Measurements from ENCODE around the gene EPHB3. TPM values are rescaled to one million over a fixed set of nuclear protein-coding genes. Genes with fewer than 3 reads are reported as not detected.

Gene EPHB3
- total and polyA plus RNA-seq, 8 donors, result 8.1 to 32.9 (median 26.8) TPM

- Histone ChIP-seq H3K4me1 (peaks cover 33 to 66% of the 10 kb centered on the region in 2 donors), H3K36me3 (no peaks in the 10 kb centered on the region), H3K4me3 (peak overlapping the region in 1 of 2 donors; percentile 57), H3K27ac (peak overlapping the region in 1 of 2 donors; percentile 42), H3K9me3 (no peaks in the 10 kb centered on the region), H3K27me3 (peaks cover 0 to 58% of the 10 kb centered on the region in 2 donors)
- ATAC-seq (no peak), DNase-seq (peak in 1 of 4 donors; percentile 64)
- TF ChIP-seq, protein P1, sequence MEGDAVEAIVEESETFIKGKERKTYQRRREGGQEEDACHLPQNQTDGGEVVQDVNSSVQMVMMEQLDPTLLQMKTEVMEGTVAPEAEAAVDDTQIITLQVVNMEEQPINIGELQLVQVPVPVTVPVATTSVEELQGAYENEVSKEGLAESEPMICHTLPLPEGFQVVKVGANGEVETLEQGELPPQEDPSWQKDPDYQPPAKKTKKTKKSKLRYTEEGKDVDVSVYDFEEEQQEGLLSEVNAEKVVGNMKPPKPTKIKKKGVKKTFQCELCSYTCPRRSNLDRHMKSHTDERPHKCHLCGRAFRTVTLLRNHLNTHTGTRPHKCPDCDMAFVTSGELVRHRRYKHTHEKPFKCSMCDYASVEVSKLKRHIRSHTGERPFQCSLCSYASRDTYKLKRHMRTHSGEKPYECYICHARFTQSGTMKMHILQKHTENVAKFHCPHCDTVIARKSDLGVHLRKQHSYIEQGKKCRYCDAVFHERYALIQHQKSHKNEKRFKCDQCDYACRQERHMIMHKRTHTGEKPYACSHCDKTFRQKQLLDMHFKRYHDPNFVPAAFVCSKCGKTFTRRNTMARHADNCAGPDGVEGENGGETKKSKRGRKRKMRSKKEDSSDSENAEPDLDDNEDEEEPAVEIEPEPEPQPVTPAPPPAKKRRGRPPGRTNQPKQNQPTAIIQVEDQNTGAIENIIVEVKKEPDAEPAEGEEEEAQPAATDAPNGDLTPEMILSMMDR (IDR thresholded peaks at IDR 0.05), result no peak
- intact Hi-C loops (cut with DNase I), result no loop called here
Measured at GRCh38 chr3:184563941-184564684, 2.5 kb downstream of the EPHB3 start.

GRCh38 chr3:184564685-184565385 lies 3.2 kb downstream of the EPHB3 start:
- intact Hi-C loops (cut with DNase I), result no loop called here
- TF ChIP-seq, protein P1 (IDR thresholded peaks at IDR 0.05), result no peak
- Histone ChIP-seq H3K9me3 (no peaks in the 10 kb centered on the region), H3K4me3 (no peak overlapping the region), H3K36me3 (no peaks in the 10 kb centered on the region), H3K27me3 (peaks cover 0 to 58% of the 10 kb centered on the region in 2 donors), H3K27ac (peak overlapping the region; percentile 31 to 90), H3K4me1 (peaks cover 39 to 69% of the 10 kb centered on the region in 2 donors)
- DNase-seq, result peak in 1 of 4 donors; percentile 12
- ATAC-seq, result no peak

DNA sequence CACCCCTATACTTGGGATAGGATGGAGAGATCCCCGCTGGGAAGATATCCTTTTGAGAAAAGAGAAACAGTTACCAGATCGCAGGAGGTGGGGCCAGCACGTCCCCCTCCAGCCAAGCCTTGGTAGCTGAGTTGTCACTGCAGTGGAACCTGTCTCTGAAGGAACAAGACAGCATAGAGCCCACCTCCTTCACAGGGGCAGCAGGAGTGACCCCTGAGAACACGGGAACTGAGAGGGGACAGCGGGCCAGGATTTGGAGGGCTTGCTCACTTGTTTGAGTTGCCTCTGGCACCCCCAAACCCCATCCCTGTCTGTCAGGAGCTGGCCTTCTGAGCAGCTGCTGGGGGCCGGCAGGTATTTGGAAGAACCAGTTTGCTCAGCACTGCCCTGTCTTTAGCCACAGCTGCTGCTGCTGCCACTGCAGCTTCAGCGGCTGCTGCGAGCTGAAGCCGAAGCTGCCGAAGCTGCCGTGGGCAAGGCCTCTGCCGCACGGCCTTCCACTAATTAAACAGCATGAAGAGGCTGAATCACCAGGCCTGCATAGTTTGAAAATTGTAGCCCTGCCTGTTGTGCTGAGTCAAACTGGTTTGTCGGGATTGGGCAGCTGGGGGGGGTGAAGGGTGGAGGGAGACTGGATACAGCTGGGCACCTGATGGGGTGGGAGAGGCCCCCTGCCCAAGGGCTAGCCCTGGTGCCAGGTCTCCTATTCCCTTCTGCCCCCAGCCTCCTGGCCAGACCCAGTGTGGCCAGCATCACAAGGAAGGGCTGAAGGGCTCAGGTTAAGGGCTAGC lies 4.0 kb downstream of the EPHB3 start:
- Histone ChIP-seq H3K27ac (peak overlapping the region; percentile 69 to 90), H3K27me3 (peaks cover 0 to 59% of the 10 kb centered on the region in 2 donors), H3K9me3 (no peaks in the 10 kb centered on the region), H3K4me1 (peaks cover 39 to 67% of the 10 kb centered on the region in 2 donors), H3K36me3 (no peaks in the 10 kb centered on the region), H3K4me3 (no peak overlapping the region)
- ATAC-seq (peak; percentile 39), DNase-seq (peak in 3 of 4 donors; percentile 83 to 86 (median 85))
- TF ChIP-seq, protein P1 (IDR thresholded peaks at IDR 0.05), result no peak
- intact Hi-C loops (cut with DNase I), result no loop called here

DNA sequence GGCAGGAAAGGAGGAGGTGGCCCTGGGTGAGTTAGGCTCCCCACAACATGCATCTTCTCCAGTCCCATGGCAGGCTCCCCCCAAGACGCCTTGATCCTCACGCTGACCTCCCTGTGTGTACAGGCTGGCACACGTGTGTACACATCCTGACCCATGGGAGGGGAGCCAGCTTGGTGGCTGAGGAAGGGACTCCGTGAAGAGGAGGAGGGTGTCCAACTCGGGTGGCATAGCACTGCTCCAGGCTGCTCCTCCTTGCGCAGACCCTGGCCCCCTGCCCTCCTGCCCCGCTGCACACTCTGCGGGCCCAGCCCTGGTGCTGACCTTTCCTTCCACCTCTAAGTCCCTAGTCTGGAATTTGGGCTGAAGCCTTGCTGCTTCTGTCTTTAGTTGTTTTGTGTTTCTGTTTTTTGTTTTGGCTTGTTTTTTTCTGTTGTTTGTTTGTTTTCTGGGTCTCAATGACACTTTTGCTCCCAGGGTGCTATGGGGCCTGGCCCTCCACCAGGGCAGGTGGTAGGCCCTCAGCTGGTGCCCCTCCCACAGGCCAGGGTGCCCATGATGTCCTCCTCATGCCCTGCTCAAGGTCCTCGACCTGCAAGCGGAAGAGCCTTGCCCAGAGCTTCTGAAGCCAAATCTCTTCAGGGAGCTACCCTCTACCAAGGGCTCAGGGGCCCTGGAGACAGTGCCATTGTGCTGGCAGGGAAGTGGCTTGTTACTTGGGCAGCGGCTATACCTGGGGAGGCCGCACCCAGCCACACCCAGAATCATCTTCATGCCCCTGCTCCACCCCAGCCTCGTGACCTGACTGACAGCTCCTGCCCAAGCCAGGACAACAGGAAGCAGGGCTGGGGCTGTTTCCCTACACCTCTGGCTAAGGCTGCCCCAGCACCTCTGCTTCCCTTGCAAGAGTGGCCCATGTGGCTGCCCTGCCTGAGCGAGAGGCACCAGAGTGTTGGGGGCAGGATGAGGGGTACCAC lies 5.1 kb downstream of the EPHB3 start:
- Histone ChIP-seq H3K27me3 (peaks cover 0 to 51% of the 10 kb centered on the region in 2 donors), H3K27ac (peak overlapping the region; percentile 69 to 90), H3K36me3 (no peaks in the 10 kb centered on the region), H3K4me3 (no peak overlapping the region), H3K9me3 (no peaks in the 10 kb centered on the region), H3K4me1 (peaks cover 35 to 57% of the 10 kb centered on the region in 2 donors)
- ATAC-seq (no peak), DNase-seq (peak in 1 of 4 donors; percentile 72)
- intact Hi-C loops (cut with DNase I), result no loop called here
- TF ChIP-seq, protein P1 (IDR thresholded peaks at IDR 0.05), result no peak
